C4-2B (cell line): ENCODE data around the gene POLR1D.

Experiments
- H3K27ac ChIP-seq: fragments of 450-650 bp; 2 replicates; pipeline ENCODE4 v1.5.1; 2017
- CTCF ChIP-seq: fragments of 450-650 bp; conservative IDR thresholded peaks from 2 replicates; pipeline ENCODE4 v1.5.1; 2017; ENCODE audit warnings: mild to moderate bottlenecking
- ZFX ChIP-seq: fragments of 450-650 bp; IDR thresholded peaks from 2 replicates; pipeline ENCODE4 v1.6.1; 2017

POLR1D gene

GRCh38 chr13:27658546-27658945, 36.9 kb downstream of the POLR1D start:
- TF ChIP-seq CTCF (no peak; the same call in 1 of the 2 replicates), ZFX (no peak)
- no peak overlapping the region for H3K27ac ChIP-seq

GRCh38 chr13:27659145-27659865, 37.6 kb downstream of the POLR1D start:
- no peak overlapping the region; the same call in 1 of the 2 replicates for H3K27ac ChIP-seq
- TF ChIP-seq CTCF (0 out of 2 replicates have a peak, but pooled peaks have one; percentile 6), ZFX (no peak)

- TF ChIP-seq CTCF (no peak), ZFX (no peak)
Observed at GRCh38 chr13:27660511-27660910, 38.8 kb downstream of the POLR1D start.

GRCh38 chr13:27661017-27661416, 39.3 kb downstream of the POLR1D start:
- TF ChIP-seq CTCF (no peak), ZFX (no peak)

More at GRCh38 chr13:27660511-27660910, 38.8 kb downstream of the POLR1D start:
- H3K27ac ChIP-seq: no peak overlapping the region

GRCh38 chr13:27662738-27663470, 41.2 kb downstream of the POLR1D start:
- TF ChIP-seq CTCF: no peak
- H3K27ac ChIP-seq: no peak overlapping the region

More at GRCh38 chr13:27661017-27661416, 39.3 kb downstream of the POLR1D start:
- H3K27ac ChIP-seq: no peak overlapping the region

GRCh38 chr13:27663947-27664346, 42.3 kb downstream of the POLR1D start:
- TF ChIP-seq CTCF (no peak), ZFX (no peak)

GRCh38 chr13:27665333-27665732, 43.6 kb downstream of the POLR1D start:
- peak; percentile 69 for TF ChIP-seq CTCF
- TF ChIP-seq ZFX: no peak

More at GRCh38 chr13:27663947-27664346, 42.3 kb downstream of the POLR1D start:
- no peak overlapping the region for H3K27ac ChIP-seq

More at GRCh38 chr13:27665333-27665732, 43.6 kb downstream of the POLR1D start:
- no peak overlapping the region for H3K27ac ChIP-seq
